ENCODE data around the gene ARHGAP18.

- no peak for TF ChIP-seq CTCF (IDR thresholded peaks at IDR 0.05; ENCODE audit: insufficient read depth, low read length, poor library complexity, severe bottlenecking)
- no peak for TF ChIP-seq EZH2phosphoT487 (conservative IDR thresholded peaks at IDR 0.05; ENCODE audit: low read length)
Measured at GRCh38 chr6:129623008-129623732, 86.8 kb downstream of the ARHGAP18 start.

Measured in SU-DHL-6 (cell line).